Fibroblast of pulmonary artery (primary cell): ENCODE results near the gene TM4SF20.

Source experiments
- DNase-seq: peaks from one replicate; pipeline ENCODE4 v3.0.0-alpha.2; 2010; ENCODE audit warnings: low read depth
- H3K4me3 ChIP-seq: replicated peaks from 2 replicates; pipeline ENCODE4 v1.5.1; 2011; ENCODE audit warnings: low read depth, mild to moderate bottlenecking, control low read depth, low read length, moderate library complexity
- CTCF ChIP-seq: IDR thresholded peaks from 2 replicates; pipeline ENCODE4 v1.5.1; 2011; ENCODE audit warnings: mild to moderate bottlenecking, control low read depth, low read length, inconsistent platforms; ENCODE audit errors: missing control alignments

The TM4SF20 gene

GRCh38 chr2:227335713-227336112, 43.4 kb downstream of the TM4SF20 start:
- no peak for TF ChIP-seq CTCF
- peak; percentile 13 for DNase-seq

GRCh38 chr2:227326783-227327182, 52.3 kb downstream of the TM4SF20 start:
- TF ChIP-seq CTCF: no peak
- DNase-seq: no peak
- H3K4me3 ChIP-seq: peak overlapping the region; percentile 98

More at GRCh38 chr2:227335713-227336112, 43.4 kb downstream of the TM4SF20 start:
- no peak overlapping the region for H3K4me3 ChIP-seq

DNA sequence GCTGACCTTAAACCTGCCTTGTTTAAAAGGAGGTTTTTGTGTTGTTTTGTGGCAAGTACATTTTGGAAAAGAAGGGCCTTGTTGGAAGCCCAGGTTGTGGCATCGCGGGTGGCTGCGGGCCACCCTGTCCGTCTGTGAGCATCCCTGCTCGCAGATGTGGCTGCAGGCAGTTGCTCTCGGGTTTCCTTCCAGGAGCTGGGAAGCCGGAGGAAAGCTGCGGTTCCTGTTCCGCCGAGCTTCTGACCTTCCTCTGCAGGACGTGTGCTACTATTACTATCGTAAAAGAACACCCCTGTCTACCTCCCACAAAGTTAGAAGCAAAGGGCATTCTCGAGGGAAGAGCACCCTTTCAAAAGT, 53.3 kb downstream of the TM4SF20 start:
- no peak for TF ChIP-seq CTCF
- H3K4me3 ChIP-seq: peak overlapping the region; percentile 98
- DNase-seq: peak; percentile 57

DNA sequence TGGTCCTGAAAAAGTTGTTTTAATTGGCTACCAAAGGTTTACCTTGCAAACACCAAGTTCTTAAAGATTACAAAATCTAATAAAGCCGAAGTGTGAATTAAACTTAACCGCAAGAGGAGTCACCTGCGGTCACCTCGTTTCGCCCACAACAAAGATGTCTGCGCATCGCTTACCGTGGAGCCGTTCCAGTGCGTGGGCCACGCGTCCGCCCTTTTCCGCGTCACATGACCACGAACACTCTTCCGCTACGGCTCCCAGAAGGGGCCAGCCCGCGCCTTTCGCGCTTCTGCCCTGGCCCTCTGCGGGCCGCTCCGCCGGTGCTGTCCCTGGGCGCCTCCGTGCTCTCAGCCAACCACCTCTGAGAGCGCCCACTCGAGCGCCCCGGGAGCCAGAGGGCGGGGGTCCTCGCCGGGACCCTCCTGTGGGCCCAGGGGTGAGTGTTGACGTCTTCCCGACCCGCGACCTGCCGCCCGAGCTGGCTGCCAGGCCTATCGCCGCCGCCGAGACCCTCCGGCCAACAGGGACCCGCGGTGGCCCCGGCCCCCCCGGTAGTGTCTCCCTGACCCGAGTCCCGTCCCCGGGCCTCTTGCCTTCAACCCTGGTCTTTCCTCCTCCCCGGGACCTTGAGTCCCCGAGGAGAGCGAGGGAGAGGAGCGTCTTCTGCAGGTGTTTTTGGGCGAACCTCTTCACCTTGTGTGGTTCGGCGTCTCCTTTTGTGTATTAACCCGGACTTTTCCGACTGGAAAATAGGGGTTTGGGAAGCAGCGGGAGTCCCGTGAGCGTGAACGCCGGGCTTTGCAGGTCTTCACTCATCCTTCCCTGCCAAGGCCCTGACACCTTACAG, 53.9 kb downstream of the TM4SF20 start, which contains the start of gene MFF:
MFF (plus strand) TSS at position 257 of the 844 bp plus-strand sequence. CDS start 5,415 bp downstream, outside the sequence.
- H3K4me3 ChIP-seq: peak within 1 kb of the TSS; percentile 98
- DNase-seq: peak; percentile 95
- peak; percentile 3 for TF ChIP-seq CTCF

GRCh38 chr2:227324642-227324994, 54.5 kb downstream of the TM4SF20 start:
- TF ChIP-seq CTCF: no peak
- peak overlapping the region; percentile 98 for H3K4me3 ChIP-seq
- DNase-seq: no peak

DNA sequence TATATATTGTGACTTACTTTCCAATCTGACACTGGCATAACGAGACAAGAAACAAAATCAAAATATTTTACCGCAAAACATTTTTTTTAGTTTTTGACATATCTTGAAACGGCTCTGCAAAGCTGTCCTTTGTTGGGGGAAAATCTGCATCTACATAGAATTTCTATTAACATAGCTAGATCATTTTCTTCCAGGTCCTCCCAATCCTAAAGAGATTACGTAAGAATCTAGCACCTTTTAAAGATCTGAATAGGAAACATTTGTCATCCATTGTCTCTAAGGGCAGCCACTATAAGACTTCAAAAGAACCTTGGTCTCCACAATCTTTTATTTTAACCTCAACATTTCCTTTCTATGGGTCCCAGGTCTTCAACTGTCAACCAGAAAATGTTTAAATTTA, 55.3 kb downstream of the TM4SF20 start:
- no peak overlapping the region for H3K4me3 ChIP-seq

More for the DNA sequence above, 55.3 kb downstream of the TM4SF20 start:
- DNase-seq: no peak
- TF ChIP-seq CTCF: no peak
